DOHH2 (cell line): ENCODE data around the gene SLCO3A1.

ENCODE experiments used
- H3F3A ChIP-seq: fragments of 200-600 bp; sonication (generic), shearing (Covaris generic); 2 replicates; pipeline ENCODE4 v1.6.0; 2016; ENCODE audit warnings: antibody characterized with exemption, mild to moderate bottlenecking; ENCODE audit not compliant: control insufficient read depth, insufficient read depth
- H3K27ac ChIP-seq: fragments of 200-600 bp; sonication (generic); 2 replicates; pipeline ENCODE4 v1.5.1; 2014; ENCODE audit warnings: low read depth, mild to moderate bottlenecking, low read length, moderate library complexity
- H3K27me3 ChIP-seq: fragments of 200-600 bp; sonication (generic); 2 replicates; pipeline ENCODE4 v1.6.1; 2014; ENCODE audit warnings: mild to moderate bottlenecking, low read length, mixed read lengths; ENCODE audit not compliant: control insufficient read depth
- H3K36me3 ChIP-seq: fragments of 200-600 bp; sonication (generic); 2 replicates; pipeline ENCODE4 v1.6.1; 2014; ENCODE audit warnings: mild to moderate bottlenecking, low read length, moderate library complexity, mixed read lengths; ENCODE audit not compliant: control insufficient read depth
- H3K4me1 ChIP-seq: fragments of 200-600 bp; sonication (generic); 2 replicates; pipeline ENCODE4 v1.6.1; 2014; ENCODE audit warnings: mild to moderate bottlenecking, low read length, mixed read lengths; ENCODE audit not compliant: control insufficient read depth
- H3K4me2 ChIP-seq: fragments of 200-600 bp; sonication (generic); 2 replicates; pipeline ENCODE4 v1.6.0; 2014; ENCODE audit warnings: mild to moderate bottlenecking, low read length, moderate library complexity
- H3K4me3 ChIP-seq: fragments of 200-600 bp; sonication (generic); 2 replicates; pipeline ENCODE4 v1.5.1; 2014; ENCODE audit warnings: mild to moderate bottlenecking, low read length, mixed read lengths
- H3K79me2 ChIP-seq: fragments of 200-600 bp; sonication (generic); 2 replicates; pipeline ENCODE4 v1.6.1; 2014; ENCODE audit warnings: mild to moderate bottlenecking, low read length, mixed read lengths; ENCODE audit not compliant: control insufficient read depth
- H3K9me2 ChIP-seq: fragments of 200-600 bp; sonication (generic); replicated peaks from 2 replicates; pipeline ENCODE4 v1.6.1; 2014; ENCODE audit warnings: mild to moderate bottlenecking, low read length, mixed read lengths; ENCODE audit not compliant: control insufficient read depth
- H3K9me3 ChIP-seq: fragments of 200-600 bp; sonication (generic); 2 replicates; pipeline ENCODE4 v1.6.1; 2014; ENCODE audit warnings: antibody characterized with exemption, low read length, mixed read lengths; ENCODE audit not compliant: control insufficient read depth, insufficient read depth
- H4K20me1 ChIP-seq: fragments of 200-600 bp; sonication (generic); 2 replicates; pipeline ENCODE4 v1.6.0; 2014; ENCODE audit warnings: low read depth, mild to moderate bottlenecking, antibody characterized with exemption, low read length, moderate library complexity; ENCODE audit not compliant: control insufficient read depth, insufficient read depth
- CTCF ChIP-seq: fragments of 200-600 bp; sonication (generic); IDR thresholded peaks from one replicate; pipeline ENCODE4 v1.5.1; 2014; ENCODE audit warnings: antibody characterized with exemption, mild to moderate bottlenecking, low read depth, low read length; ENCODE audit not compliant: poor library complexity, severe bottlenecking
- EZH2phosphoT487 ChIP-seq: fragments of 200-600 bp; sonication (generic); IDR thresholded peaks from 2 replicates; pipeline ENCODE4 v1.6.1; 2017; ENCODE audit warnings: borderline replicate concordance, mild to moderate bottlenecking, antibody characterized with exemption, low read length, moderate library complexity, mixed read lengths

The SLCO3A1 gene

GRCh38 chr15:92155934-92156333 is 302.4 kb downstream of the SLCO3A1 start:
- H3K4me1 ChIP-seq, result peaks cover 5% of the 10 kb centered on the region
- no peak overlapping the region for H3K4me3 ChIP-seq
- H3K9me3 ChIP-seq, result no peaks in the 10 kb centered on the region
- H3K36me3 ChIP-seq, result no peaks in the 10 kb centered on the region
- H3K27me3 ChIP-seq, result no peaks in the 10 kb centered on the region
- H3K9me2 ChIP-seq, result no peaks in the 10 kb centered on the region
- H3K4me2 ChIP-seq, result no peak overlapping the region
- no peaks in the 10 kb centered on the region for H4K20me1 ChIP-seq
- no peak overlapping the region for H3K27ac ChIP-seq
- no peak for TF ChIP-seq CTCF
- no peak for TF ChIP-seq EZH2phosphoT487
- no peaks in the 10 kb centered on the region for H3F3A ChIP-seq
- no peaks in the 10 kb centered on the region for H3K79me2 ChIP-seq

GRCh38 chr15:92157666-92158298 is 304.3 kb downstream of the SLCO3A1 start:
- Histone ChIP-seq H3F3A (no peaks in the 10 kb centered on the region), H3K27me3 (no peaks in the 10 kb centered on the region), H3K27ac (no peak overlapping the region), H3K79me2 (no peaks in the 10 kb centered on the region), H3K36me3 (no peaks in the 10 kb centered on the region), H3K9me2 (no peaks in the 10 kb centered on the region), H3K4me1 (peaks cover 12% of the 10 kb centered on the region), H4K20me1 (no peaks in the 10 kb centered on the region), H3K4me2 (no peak overlapping the region), H3K4me3 (no peak overlapping the region), H3K9me3 (no peaks in the 10 kb centered on the region)
- TF ChIP-seq CTCF (no peak), EZH2phosphoT487 (no peak)

GRCh38 chr15:92158426-92158825 is 304.9 kb downstream of the SLCO3A1 start:
- H3K9me3 ChIP-seq, result no peaks in the 10 kb centered on the region
- no peak overlapping the region for H3K27ac ChIP-seq
- no peaks in the 10 kb centered on the region for H4K20me1 ChIP-seq
- H3K36me3 ChIP-seq, result no peaks in the 10 kb centered on the region
- no peaks in the 10 kb centered on the region for H3K27me3 ChIP-seq
- no peaks in the 10 kb centered on the region for H3K9me2 ChIP-seq
- H3F3A ChIP-seq, result no peaks in the 10 kb centered on the region
- TF ChIP-seq CTCF, result no peak
- no peak for TF ChIP-seq EZH2phosphoT487
- H3K79me2 ChIP-seq, result no peaks in the 10 kb centered on the region
- no peak overlapping the region for H3K4me3 ChIP-seq
- H3K4me1 ChIP-seq, result peaks cover 12% of the 10 kb centered on the region
- H3K4me2 ChIP-seq, result no peak overlapping the region
